Hepatocyte (in vitro differentiated cells): Measurements from ENCODE around the gene EXOC3.
"Not testable (repeated sequence)": the region's sequence is repeated elsewhere in the genome, so short reads cannot be mapped to it uniquely, and the experiment has no call there.

ENCODE experiments used
- CTCF ChIP-seq: fragments of 200-600 bp; sonication (generic); IDR thresholded peaks from 2 replicates; pipeline ENCODE4 v1.5.1; 2016; ENCODE audit warnings: antibody characterized with exemption, mild to moderate bottlenecking; ENCODE audit not compliant: poor library complexity
- EZH2 ChIP-seq: fragments of 200-600 bp; sonication (generic); IDR thresholded peaks from 2 replicates; pipeline ENCODE4 v1.6.1; 2016; ENCODE audit warnings: antibody characterized with exemption, mild to moderate bottlenecking, borderline replicate concordance
- EZH2phosphoT487 ChIP-seq: fragments of 200-600 bp; sonication (generic); IDR thresholded peaks from one replicate; pipeline ENCODE4 v1.6.1; 2018; ENCODE audit warnings: antibody characterized with exemption, mild to moderate bottlenecking, low read depth, moderate library complexity; ENCODE audit not compliant: unreplicated experiment, severe bottlenecking

- not testable (repeated sequence) for TF ChIP-seq CTCF, EZH2, EZH2phosphoT487
Measured at GRCh38 chr5:474232-474839, 31.4 kb downstream of the EXOC3 start.
